ENCODE measurements around the gene PROX2. TPM values are rescaled to one million over a fixed set of nuclear protein-coding genes. Genes with fewer than 3 reads are reported as not detected.

PROX2 gene
- total RNA-seq, 4 donors from 2014 or later, result not detected

- Histone ChIP-seq H3K4me1 (peaks cover 0 to 6% of the 10 kb centered on the region in 2 donors), H3K36me3 (no peaks in the 10 kb centered on the region), H3K27me3 (no peaks in the 10 kb centered on the region), H3K4me3 (no peak overlapping the region), H3K27ac (no peak overlapping the region), H3K9me3 (no peaks in the 10 kb centered on the region)
- TF ChIP-seq CTCF (IDR thresholded peaks at IDR 0.05) (no peak), POLR2A (IDR thresholded peaks at IDR 0.05) (no peak)
- intact Hi-C loops (cut with DNase I; ENCODE audit: low total_unique reads), result no loop called here
- no peak for DNase-seq
Measured at GRCh38 chr14:74921053-74921620, 45.2 kb upstream of the PROX2 start.

- Histone ChIP-seq H3K4me1 (peaks cover 0 to 6% of the 10 kb centered on the region in 2 donors), H3K27ac (no peak overlapping the region), H3K36me3 (no peaks in the 10 kb centered on the region), H3K9me3 (no peaks in the 10 kb centered on the region), H3K27me3 (no peaks in the 10 kb centered on the region), H3K4me3 (no peak overlapping the region)
- TF ChIP-seq CTCF (IDR thresholded peaks at IDR 0.05) (no peak), POLR2A (IDR thresholded peaks at IDR 0.05) (no peak)
- no peak for DNase-seq
- intact Hi-C loops (cut with DNase I; ENCODE audit: low total_unique reads), result no loop called here
Measured at GRCh38 chr14:74920281-74920680, 44.3 kb upstream of the PROX2 start.

GRCh38 chr14:74919421-74920165, 43.6 kb upstream of the PROX2 start:
- no peak for DNase-seq
- TF ChIP-seq POLR2A (IDR thresholded peaks at IDR 0.05) (no peak), CTCF (IDR thresholded peaks at IDR 0.05) (no peak)
- H3K27ac ChIP-seq, result no peak overlapping the region
- H3K4me3 ChIP-seq, result no peak overlapping the region
- no peaks in the 10 kb centered on the region for H3K9me3 ChIP-seq
- intact Hi-C loops (cut with DNase I; ENCODE audit: low total_unique reads), result no loop called here
- peaks cover 0 to 6% of the 10 kb centered on the region in 2 donors for H3K4me1 ChIP-seq
- no peaks in the 10 kb centered on the region for H3K36me3 ChIP-seq
- H3K27me3 ChIP-seq, result no peaks in the 10 kb centered on the region

- peak overlapping the region in 1 of 2 donors; percentile 61 for H3K27ac ChIP-seq
- intact Hi-C loops (cut with DNase I; ENCODE audit: low total_unique reads), result no loop called here
- no peak for DNase-seq
- H3K4me3 ChIP-seq, result no peak overlapping the region
- no peaks in the 10 kb centered on the region for H3K27me3 ChIP-seq
- no peaks in the 10 kb centered on the region for H3K9me3 ChIP-seq
- TF ChIP-seq CTCF (IDR thresholded peaks at IDR 0.05) (no peak), POLR2A (IDR thresholded peaks at IDR 0.05) (no peak)
- H3K4me1 ChIP-seq, result peaks cover 0 to 6% of the 10 kb centered on the region in 2 donors
- H3K36me3 ChIP-seq, result no peaks in the 10 kb centered on the region
Measured at GRCh38 chr14:74918380-74918779, 42.4 kb upstream of the PROX2 start.

- H3K36me3 ChIP-seq, result no peaks in the 10 kb centered on the region
- H3K27ac ChIP-seq, result peak overlapping the region; percentile 51 to 61
- TF ChIP-seq POLR2A (IDR thresholded peaks at IDR 0.05) (no peak), CTCF (IDR thresholded peaks at IDR 0.05) (no peak)
- no peak overlapping the region for H3K4me3 ChIP-seq
- DNase-seq, result peak; percentile 67 to 82
- H3K4me1 ChIP-seq, result peaks cover 0 to 6% of the 10 kb centered on the region in 2 donors
- no peaks in the 10 kb centered on the region for H3K9me3 ChIP-seq
- intact Hi-C loops (cut with DNase I; ENCODE audit: low total_unique reads), result no loop called here
- H3K27me3 ChIP-seq, result no peaks in the 10 kb centered on the region
Measured at GRCh38 chr14:74917646-74918081, 41.7 kb upstream of the PROX2 start.
